ENCODE results near the gene TSPAN11.

DNA sequence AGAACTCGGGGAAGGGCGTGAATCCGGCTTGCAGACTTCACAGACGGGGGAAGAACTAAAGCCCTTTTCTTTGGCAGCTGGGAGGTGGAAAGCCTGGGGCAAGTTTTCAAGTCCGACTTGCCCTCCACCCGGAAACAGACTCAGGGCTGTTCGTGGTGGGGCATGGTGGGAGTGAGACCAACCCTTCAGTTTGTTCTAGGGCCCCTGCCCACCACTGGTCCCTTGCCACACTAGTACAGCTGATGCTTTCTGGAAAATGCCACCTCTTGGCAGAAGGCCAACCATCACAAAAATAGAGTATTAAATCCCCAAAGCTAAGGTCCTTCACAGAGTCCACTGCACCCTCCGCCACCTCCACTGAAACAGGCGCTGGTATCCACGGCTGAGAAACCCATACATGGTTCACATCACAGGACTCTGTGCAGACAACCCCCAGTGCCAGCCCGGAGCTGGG lies 96.8 kb downstream of the TSPAN11 start:
- TF ChIP-seq POLR2AphosphoS5 (IDR thresholded peaks at IDR 0.05; ENCODE audit: low read depth, low read length), result no peak
- no peak for TF ChIP-seq TAF1 (IDR thresholded peaks at IDR 0.05; ENCODE audit: borderline replicate concordance, insufficient read depth, low read length)
- TF ChIP-seq SIN3A (IDR thresholded peaks at IDR 0.05; ENCODE audit: borderline replicate concordance, insufficient read depth, low read length), result no peak
